G401.6 (cell line): ENCODE data around the gene PIK3CD.

ENCODE experiments used
- FAIRE-seq: peaks from 2 replicates; lab custom pipeline; 2012; peaks lifted over from hg19 to GRCh38; lab: Jason Lieb, UNC

PIK3CD gene

GRCh38 chr1:9719978-9720722, 68.6 kb downstream of the PIK3CD start:
- FAIRE-seq: no peak

- FAIRE-seq: no peak
Measured at GRCh38 chr1:9720785-9721605, 69.5 kb downstream of the PIK3CD start.

GRCh38 chr1:9721606-9722377, 70.3 kb downstream of the PIK3CD start:
- FAIRE-seq: no peak

- no peak for FAIRE-seq
Measured at GRCh38 chr1:9722378-9722749, 70.8 kb downstream of the PIK3CD start.

GRCh38 chr1:9723068-9723805, 71.7 kb downstream of the PIK3CD start:
- no peak for FAIRE-seq

- FAIRE-seq: no peak
Measured at GRCh38 chr1:9723926-9724325, 72.4 kb downstream of the PIK3CD start.

- no peak for FAIRE-seq
Measured at GRCh38 chr1:9724706-9725476, 73.4 kb downstream of the PIK3CD start.

- no peak for FAIRE-seq
Measured at GRCh38 chr1:9726406-9726805, 74.9 kb downstream of the PIK3CD start.

GRCh38 chr1:9726905-9727595, 75.5 kb downstream of the PIK3CD start:
- no peak for FAIRE-seq

GRCh38 chr1:9728451-9729295, 77.1 kb downstream of the PIK3CD start:
- FAIRE-seq: no peak

GRCh38 chr1:9729523-9729922, 78.0 kb downstream of the PIK3CD start:
- FAIRE-seq: no peak

GRCh38 chr1:9730096-9730901, 78.8 kb downstream of the PIK3CD start:
- FAIRE-seq: no peak

- no peak for FAIRE-seq
Measured at GRCh38 chr1:9731051-9731537, 79.6 kb downstream of the PIK3CD start.

GRCh38 chr1:9731561-9731960, 80.0 kb downstream of the PIK3CD start:
- FAIRE-seq: no peak

- FAIRE-seq: no peak
Measured at GRCh38 chr1:9732123-9732971, 80.8 kb downstream of the PIK3CD start.

- no peak for FAIRE-seq
Measured at GRCh38 chr1:9733160-9733789, 81.7 kb downstream of the PIK3CD start.

GRCh38 chr1:9735800-9736199, 84.3 kb downstream of the PIK3CD start:
- no peak for FAIRE-seq
